GM12878 (cell line): Measurements from ENCODE around the gene ALKBH2.

ENCODE experiments used
- EZH2 ChIP-seq: IDR thresholded peaks from 2 replicates; pipeline ENCODE4 v1.6.1; 2012; ENCODE audit warnings: low read depth, mild to moderate bottlenecking, control low read depth, inconsistent platforms, low read length, borderline replicate concordance; ENCODE audit not compliant: control insufficient read depth
- HDGF ChIP-seq: fragments of 450-650 bp; IDR thresholded peaks from 2 replicates; pipeline ENCODE4 v1.6.1; 2016; ENCODE audit warnings: antibody characterized with exemption
- TF ChIP-seq, protein P1 (sequence below): IDR thresholded peaks from 2 replicates; pipeline ENCODE4 v1.6.1; 2012; ENCODE audit warnings: mild to moderate bottlenecking, low read depth, low read length
- TF ChIP-seq, protein P2 (sequence below), 3 experiments: IDR thresholded peaks in 2 of 3; conservative IDR thresholded peaks in 1 of 3; 2 replicates each; pipeline ENCODE4 v1.5.1; 2011; ENCODE audit warnings: low read depth in 3 of 3, low read length in 3 of 3, mild to moderate bottlenecking in 3 of 3, control low read depth in 2 of 3, moderate library complexity in 2 of 3, inconsistent platforms in 1 of 3, mixed read lengths in 1 of 3; ENCODE audit not compliant: control insufficient read depth in 2 of 3, insufficient read depth in 1 of 3; ENCODE audit errors: extremely low read depth in 1 of 3

DNA sequence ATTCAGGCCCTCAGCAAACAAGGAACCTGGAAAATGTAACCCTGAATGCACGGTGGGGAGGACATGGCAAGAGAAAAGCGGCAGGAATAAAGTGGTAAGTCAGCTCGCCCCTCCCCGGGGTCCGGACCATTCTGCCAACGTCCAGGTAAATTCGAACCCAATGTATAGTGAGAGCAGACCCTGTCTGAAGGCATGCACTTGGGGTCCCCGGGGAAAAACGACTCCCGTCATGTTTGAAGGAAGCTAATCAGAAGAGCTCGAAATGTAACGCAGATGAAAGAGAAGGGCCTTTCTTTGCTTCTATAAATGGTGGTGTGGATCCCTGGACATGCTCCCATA lies 23.3 kb upstream of the ALKBH2 start:
- TF ChIP-seq, protein P1, sequence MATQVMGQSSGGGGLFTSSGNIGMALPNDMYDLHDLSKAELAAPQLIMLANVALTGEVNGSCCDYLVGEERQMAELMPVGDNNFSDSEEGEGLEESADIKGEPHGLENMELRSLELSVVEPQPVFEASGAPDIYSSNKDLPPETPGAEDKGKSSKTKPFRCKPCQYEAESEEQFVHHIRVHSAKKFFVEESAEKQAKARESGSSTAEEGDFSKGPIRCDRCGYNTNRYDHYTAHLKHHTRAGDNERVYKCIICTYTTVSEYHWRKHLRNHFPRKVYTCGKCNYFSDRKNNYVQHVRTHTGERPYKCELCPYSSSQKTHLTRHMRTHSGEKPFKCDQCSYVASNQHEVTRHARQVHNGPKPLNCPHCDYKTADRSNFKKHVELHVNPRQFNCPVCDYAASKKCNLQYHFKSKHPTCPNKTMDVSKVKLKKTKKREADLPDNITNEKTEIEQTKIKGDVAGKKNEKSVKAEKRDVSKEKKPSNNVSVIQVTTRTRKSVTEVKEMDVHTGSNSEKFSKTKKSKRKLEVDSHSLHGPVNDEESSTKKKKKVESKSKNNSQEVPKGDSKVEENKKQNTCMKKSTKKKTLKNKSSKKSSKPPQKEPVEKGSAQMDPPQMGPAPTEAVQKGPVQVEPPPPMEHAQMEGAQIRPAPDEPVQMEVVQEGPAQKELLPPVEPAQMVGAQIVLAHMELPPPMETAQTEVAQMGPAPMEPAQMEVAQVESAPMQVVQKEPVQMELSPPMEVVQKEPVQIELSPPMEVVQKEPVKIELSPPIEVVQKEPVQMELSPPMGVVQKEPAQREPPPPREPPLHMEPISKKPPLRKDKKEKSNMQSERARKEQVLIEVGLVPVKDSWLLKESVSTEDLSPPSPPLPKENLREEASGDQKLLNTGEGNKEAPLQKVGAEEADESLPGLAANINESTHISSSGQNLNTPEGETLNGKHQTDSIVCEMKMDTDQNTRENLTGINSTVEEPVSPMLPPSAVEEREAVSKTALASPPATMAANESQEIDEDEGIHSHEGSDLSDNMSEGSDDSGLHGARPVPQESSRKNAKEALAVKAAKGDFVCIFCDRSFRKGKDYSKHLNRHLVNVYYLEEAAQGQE: no peak
- TF ChIP-seq, protein P2, sequence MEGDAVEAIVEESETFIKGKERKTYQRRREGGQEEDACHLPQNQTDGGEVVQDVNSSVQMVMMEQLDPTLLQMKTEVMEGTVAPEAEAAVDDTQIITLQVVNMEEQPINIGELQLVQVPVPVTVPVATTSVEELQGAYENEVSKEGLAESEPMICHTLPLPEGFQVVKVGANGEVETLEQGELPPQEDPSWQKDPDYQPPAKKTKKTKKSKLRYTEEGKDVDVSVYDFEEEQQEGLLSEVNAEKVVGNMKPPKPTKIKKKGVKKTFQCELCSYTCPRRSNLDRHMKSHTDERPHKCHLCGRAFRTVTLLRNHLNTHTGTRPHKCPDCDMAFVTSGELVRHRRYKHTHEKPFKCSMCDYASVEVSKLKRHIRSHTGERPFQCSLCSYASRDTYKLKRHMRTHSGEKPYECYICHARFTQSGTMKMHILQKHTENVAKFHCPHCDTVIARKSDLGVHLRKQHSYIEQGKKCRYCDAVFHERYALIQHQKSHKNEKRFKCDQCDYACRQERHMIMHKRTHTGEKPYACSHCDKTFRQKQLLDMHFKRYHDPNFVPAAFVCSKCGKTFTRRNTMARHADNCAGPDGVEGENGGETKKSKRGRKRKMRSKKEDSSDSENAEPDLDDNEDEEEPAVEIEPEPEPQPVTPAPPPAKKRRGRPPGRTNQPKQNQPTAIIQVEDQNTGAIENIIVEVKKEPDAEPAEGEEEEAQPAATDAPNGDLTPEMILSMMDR (IDR thresholded peaks at IDR 0.05 in 2 of 3, conservative IDR thresholded peaks at IDR 0.05 in 1 of 3; ENCODE audit: control insufficient read depth in 2 of 3, extremely low read depth in 1 of 3, insufficient read depth in 1 of 3, low read depth in 3 of 3, low read length in 3 of 3): no peak
- TF ChIP-seq EZH2: no peak
- no peak for TF ChIP-seq HDGF
